Measurements from ENCODE around the gene LY6G5C.

DNA sequence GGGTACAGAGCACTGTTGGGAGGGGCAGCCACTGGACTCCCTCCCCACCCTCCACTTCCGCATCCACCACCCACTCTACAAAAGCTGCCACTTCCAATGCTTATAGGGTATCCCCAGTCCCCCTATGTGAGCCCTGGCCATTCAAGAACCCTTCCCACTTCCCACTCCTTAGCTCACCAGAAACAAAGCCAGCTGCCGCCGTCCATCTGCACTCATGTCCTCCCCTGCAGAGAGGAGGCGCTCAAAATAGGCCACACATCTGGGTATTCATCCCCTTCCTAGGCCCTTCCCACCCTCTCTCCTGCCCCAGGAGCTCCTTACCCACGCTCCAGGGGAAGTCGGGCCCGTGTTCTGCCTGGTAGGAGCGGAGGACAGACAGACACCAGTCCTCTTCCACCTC is 6.5 kb upstream of the LY6G5C start:
- TF ChIP-seq, protein P1, sequence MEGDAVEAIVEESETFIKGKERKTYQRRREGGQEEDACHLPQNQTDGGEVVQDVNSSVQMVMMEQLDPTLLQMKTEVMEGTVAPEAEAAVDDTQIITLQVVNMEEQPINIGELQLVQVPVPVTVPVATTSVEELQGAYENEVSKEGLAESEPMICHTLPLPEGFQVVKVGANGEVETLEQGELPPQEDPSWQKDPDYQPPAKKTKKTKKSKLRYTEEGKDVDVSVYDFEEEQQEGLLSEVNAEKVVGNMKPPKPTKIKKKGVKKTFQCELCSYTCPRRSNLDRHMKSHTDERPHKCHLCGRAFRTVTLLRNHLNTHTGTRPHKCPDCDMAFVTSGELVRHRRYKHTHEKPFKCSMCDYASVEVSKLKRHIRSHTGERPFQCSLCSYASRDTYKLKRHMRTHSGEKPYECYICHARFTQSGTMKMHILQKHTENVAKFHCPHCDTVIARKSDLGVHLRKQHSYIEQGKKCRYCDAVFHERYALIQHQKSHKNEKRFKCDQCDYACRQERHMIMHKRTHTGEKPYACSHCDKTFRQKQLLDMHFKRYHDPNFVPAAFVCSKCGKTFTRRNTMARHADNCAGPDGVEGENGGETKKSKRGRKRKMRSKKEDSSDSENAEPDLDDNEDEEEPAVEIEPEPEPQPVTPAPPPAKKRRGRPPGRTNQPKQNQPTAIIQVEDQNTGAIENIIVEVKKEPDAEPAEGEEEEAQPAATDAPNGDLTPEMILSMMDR (IDR thresholded peaks at IDR 0.05) = no peak
- TF ChIP-seq POLR2A (IDR thresholded peaks at IDR 0.05) = no peak

All from ovary (tissue), 3 donors.